Breast epithelium (tissue), 4 donors: Measurements from ENCODE around the gene RAB5B. TPM values are rescaled to one million over a fixed set of nuclear protein-coding genes. Genes with fewer than 3 reads are reported as not detected.

Experiments
- DNase-seq, 2 donors: peaks; one replicate each; pipeline ENCODE4 v3.0.0-alpha.2; 2019; ENCODE audit warnings: low spot score in 2 of 2
- H3K27ac ChIP-seq, 2 donors: fragments of 200-600 bp; sonication (generic) in 1 of 2; one replicate each; pipeline ENCODE4 v1.5.1; 2016 to 2019; ENCODE audit warnings: mild to moderate bottlenecking in 1 of 2
- H3K27me3 ChIP-seq, 2 donors: fragments of 200-600 bp; sonication (generic) in 1 of 2; one replicate each; pipeline versions ENCODE4 v1.5.1 to v1.6.0; 2017 to 2019; ENCODE audit warnings: control low read depth in 1 of 2, mild to moderate bottlenecking in 1 of 2
- H3K36me3 ChIP-seq: fragments of 200-600 bp; one replicate; pipeline ENCODE4 v1.5.1; 2019
- H3K4me1 ChIP-seq, 2 donors: fragments of 200-600 bp; sonication (generic); one replicate each; pipeline ENCODE4 v1.5.1; 2016 to 2019; ENCODE audit warnings: control low read depth in 1 of 2
- H3K4me3 ChIP-seq, 3 donors: fragments of 200-600 bp; sonication (generic); 1 replicate in 2 of 3; 2 replicates in 1 of 3; pipeline ENCODE4 v1.5.1; 2016 to 2019; ENCODE audit warnings: mild to moderate bottlenecking in 3 of 3, moderate library complexity in 2 of 3
- H3K9me3 ChIP-seq, 2 donors: fragments of 200-600 bp; sonication (generic) in 1 of 2; one replicate each; pipeline ENCODE4 v1.5.1; 2016 to 2019; ENCODE audit warnings: control low read depth in 1 of 2
- CTCF ChIP-seq, 3 donors: fragments of 450-650 bp; IDR thresholded peaks; one replicate each; pipeline ENCODE4 v1.5.1; 2016 to 2017; ENCODE audit warnings: antibody characterized with exemption in 3 of 3, mild to moderate bottlenecking in 3 of 3, moderate library complexity in 3 of 3
- POLR2A ChIP-seq: fragments of 450-650 bp; IDR thresholded peaks from one replicate; pipeline ENCODE4 v1.6.1; 2016; ENCODE audit warnings: antibody characterized with exemption, mild to moderate bottlenecking, moderate library complexity
- POLR2AphosphoS5 ChIP-seq, 3 donors: sonication (generic); formaldehyde crosslinking; IDR thresholded peaks; one replicate each; pipeline ENCODE4 v1.6.1; 2017; ENCODE audit warnings: antibody characterized with exemption in 3 of 3
- intact Hi-C: fragments of 100-400 bp; cut with DNase I; formaldehyde crosslinking; loops from one replicate; pipeline ENCODE4 v1.15.1; 2023; ENCODE audit warnings: low total_unique reads
- total RNA-seq, 3 donors: library from RNA; depleted of rRNA; stranded (reverse); fragments of >200 nt; gene quantifications; one replicate each; pipeline ENCODE4 v1.1.0, GENCODE V29; 2016

RAB5B gene
- total RNA-seq, 3 donors from 2014 or later = 74.9 to 98.8 (median 75.7) TPM

- Histone ChIP-seq H3K27me3 (no peaks in the 10 kb centered on the region), H3K9me3 (no peaks in the 10 kb centered on the region), H3K4me3 (no peak overlapping the region), H3K27ac (no peak overlapping the region), H3K36me3 (no peaks in the 10 kb centered on the region), H3K4me1 (no peaks in the 10 kb centered on the region)
- no peak for DNase-seq
- no peak for TF ChIP-seq POLR2A
- TF ChIP-seq POLR2AphosphoS5 (IDR thresholded peaks at IDR 0.05) = no peak
- no peak for TF ChIP-seq CTCF (IDR thresholded peaks at IDR 0.05)
- intact Hi-C loops = no loop called here
Measured at GRCh38 chr12:55942055-55942454, 31.8 kb upstream of the RAB5B start.

DNA sequence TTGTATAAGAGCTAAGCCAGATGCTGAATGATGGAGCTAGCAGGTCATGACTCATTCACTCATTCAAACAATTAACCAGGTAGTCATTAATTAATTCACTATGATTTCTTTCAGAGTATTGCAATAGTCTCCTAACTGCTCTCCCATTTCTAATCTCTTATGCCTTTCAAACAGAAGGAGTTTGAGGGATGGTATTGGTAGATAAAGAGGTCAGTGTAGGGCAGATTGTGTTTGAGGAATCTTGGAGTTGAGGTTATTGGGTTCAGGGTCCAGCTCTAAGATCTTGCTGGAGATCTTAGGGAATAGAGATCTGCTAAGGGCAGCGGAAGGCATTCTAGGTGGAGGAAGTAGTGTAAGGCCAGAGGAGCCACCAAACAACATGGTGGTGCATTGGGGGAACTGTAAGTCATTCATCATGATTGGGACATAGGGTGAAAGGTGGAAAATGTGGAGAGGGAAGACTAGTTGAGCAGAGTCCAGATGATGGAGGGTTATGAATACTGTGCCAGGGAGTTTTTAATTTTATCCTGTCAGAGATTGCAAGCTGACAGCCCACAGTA, 31.2 kb upstream of the RAB5B start:
- Histone ChIP-seq H3K4me3 (no peak overlapping the region), H3K9me3 (no peaks in the 10 kb centered on the region), H3K4me1 (no peaks in the 10 kb centered on the region), H3K27ac (no peak overlapping the region), H3K27me3 (no peaks in the 10 kb centered on the region), H3K36me3 (no peaks in the 10 kb centered on the region)
- intact Hi-C loops = no loop called here
- TF ChIP-seq POLR2A (no peak), POLR2AphosphoS5 (IDR thresholded peaks at IDR 0.05) (no peak), CTCF (IDR thresholded peaks at IDR 0.05) (no peak)
- DNase-seq = no peak

- no peaks in the 10 kb centered on the region for H3K36me3 ChIP-seq
- no peak for DNase-seq
- no peak overlapping the region for H3K4me3 ChIP-seq
- TF ChIP-seq POLR2AphosphoS5 (IDR thresholded peaks at IDR 0.05) (no peak), CTCF (IDR thresholded peaks at IDR 0.05) (no peak), POLR2A (no peak)
- no peaks in the 10 kb centered on the region for H3K27me3 ChIP-seq
- H3K9me3 ChIP-seq = no peaks in the 10 kb centered on the region
- intact Hi-C loops = no loop called here
- no peak overlapping the region for H3K27ac ChIP-seq
- H3K4me1 ChIP-seq = no peaks in the 10 kb centered on the region
Measured at GRCh38 chr12:55946553-55946952, 27.3 kb upstream of the RAB5B start.

DNA sequence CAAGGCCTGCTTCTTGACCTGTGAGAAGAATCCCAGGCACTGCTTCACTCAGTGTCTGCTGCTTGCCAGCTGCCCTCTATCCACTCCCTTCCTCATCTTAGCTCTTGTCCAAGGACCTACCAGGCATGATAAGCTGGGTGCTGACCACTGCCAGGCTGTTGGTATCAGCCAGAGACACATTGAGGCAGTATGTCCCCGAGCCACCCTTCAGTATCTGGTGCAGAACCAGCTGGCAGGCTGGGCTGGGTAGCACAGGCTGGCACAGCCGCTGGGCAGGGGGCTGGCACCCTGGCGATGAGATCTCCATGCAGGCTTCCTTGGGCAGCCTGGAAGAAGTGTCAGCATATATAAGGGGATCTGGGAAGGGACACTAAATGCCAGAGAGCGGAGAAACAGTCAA, 18.5 kb upstream of the RAB5B start:
- DNase-seq = no peak
- no peaks in the 10 kb centered on the region for H3K4me1 ChIP-seq
- H3K27me3 ChIP-seq = no peaks in the 10 kb centered on the region
- no peaks in the 10 kb centered on the region for H3K36me3 ChIP-seq
- peak overlapping the region in 1 of 2 donors; percentile 7 for H3K27ac ChIP-seq
- no peak overlapping the region for H3K4me3 ChIP-seq
- H3K9me3 ChIP-seq = no peaks in the 10 kb centered on the region
- intact Hi-C loops = no loop called here
- no peak for TF ChIP-seq CTCF (IDR thresholded peaks at IDR 0.05)
- TF ChIP-seq POLR2A = no peak
- no peak for TF ChIP-seq POLR2AphosphoS5 (IDR thresholded peaks at IDR 0.05)

GRCh38 chr12:55955800-55956508, 17.9 kb upstream of the RAB5B start:
- peak in 1 of 3 donors; percentile 13 for TF ChIP-seq CTCF (IDR thresholded peaks at IDR 0.05)
- no peak for TF ChIP-seq POLR2A
- no peak for DNase-seq
- intact Hi-C loops = no loop called here

More at GRCh38 chr12:55955800-55956508, 17.9 kb upstream of the RAB5B start:
- H3K4me3 ChIP-seq = no peak overlapping the region
- H3K4me1 ChIP-seq = no peaks in the 10 kb centered on the region
- no peaks in the 10 kb centered on the region for H3K27me3 ChIP-seq
- peak overlapping the region in 1 of 2 donors; percentile 7 for H3K27ac ChIP-seq
- no peaks in the 10 kb centered on the region for H3K9me3 ChIP-seq
- no peaks in the 10 kb centered on the region for H3K36me3 ChIP-seq
